ENCODE data around the gene SLC30A4. TPM values are rescaled to one million over a fixed set of nuclear protein-coding genes. Genes with fewer than 3 reads are reported as not detected.

The SLC30A4 gene
- total RNA-seq, 1 donor from 2014 or later: 3.2 TPM

GRCh38 chr15:45429941-45430792, 92.4 kb downstream of the SLC30A4 start:
- DNase-seq: peak; percentile 85
- ATAC-seq: peak; percentile 70
- intact Hi-C loops (cut with micrococcal nuclease): no loop called here

Other genes starting within 250 kb of the SLC30A4 start
- gene GATM, start 144.2 kb downstream of the SLC30A4 start, total RNA-seq: 56.4 TPM
- 23.6 TPM for gene BLOC1S6, start 64.6 kb upstream of the SLC30A4 start, total RNA-seq
- 19.2 TPM for gene SQOR, start 112.3 kb upstream of the SLC30A4 start, total RNA-seq

All from left ventricle myocardium superior (tissue), 1 donor.